Hematopoietic multipotent progenitor cell (in vitro differentiated cells): ENCODE measurements around the gene RALGDS. TPM values are rescaled to one million over a fixed set of nuclear protein-coding genes. Genes with fewer than 3 reads are reported as not detected.
"Not testable (repeated sequence)": the region's sequence is repeated elsewhere in the genome, so short reads cannot be mapped to it uniquely, and the experiment has no call there.

Experiments used
- DNase-seq, 3 donors: peaks; one replicate each; pipeline ENCODE4 v3.0.0-alpha.2; 2011 to 2015; ENCODE audit warnings: low read depth in 2 of 3, low spot score in 2 of 3
- total RNA-seq: library from RNA; depleted of rRNA; stranded (reverse); fragments of >200 nt; gene quantifications from one replicate; pipeline ENCODE4 v1.2.3, GENCODE V29; 2012

The RALGDS gene
- total RNA-seq, result 139 TPM

DNA sequence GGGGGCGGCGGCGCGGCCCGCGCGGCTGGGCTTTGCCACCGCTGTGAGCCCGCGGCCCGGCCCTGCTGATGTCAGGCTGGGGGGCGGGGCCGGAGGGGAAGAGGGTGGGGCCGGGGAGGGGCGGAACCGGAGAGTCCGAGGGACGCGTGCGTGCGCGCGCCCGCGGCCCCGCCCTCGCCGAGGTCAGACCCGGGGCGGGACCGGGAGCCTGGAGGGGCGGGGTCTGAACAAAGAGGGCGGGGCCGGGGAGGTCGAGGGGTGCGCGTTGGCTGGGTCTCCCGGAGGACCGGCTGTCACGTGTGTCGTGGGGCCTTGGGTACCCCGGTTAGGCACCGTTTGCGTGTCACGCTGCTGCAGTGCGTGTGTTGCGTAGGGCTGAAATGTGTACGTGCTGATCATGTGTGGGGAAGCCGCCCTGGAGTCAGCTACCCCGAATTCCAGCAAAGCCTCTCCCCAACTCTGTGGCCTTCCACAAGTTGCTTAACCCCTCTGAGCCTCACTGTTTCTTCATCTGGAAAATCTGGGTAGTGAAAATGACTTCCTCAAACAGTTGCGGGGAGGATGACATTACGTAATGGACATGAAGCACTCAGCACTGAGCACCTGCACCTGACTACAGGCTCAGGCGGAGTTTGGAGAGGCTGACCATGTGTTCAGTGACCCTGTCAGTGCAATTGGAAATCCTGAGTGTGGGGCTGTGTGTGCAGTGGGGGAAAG is at the start of gene RALGDS:
Gene RALGDS, minus strand, starts transcription at position 43 of the 717 bp plus-strand sequence. CDS start 86 bp downstream, outside the sequence.
- DNase-seq, result peak; percentile 83 to 90 (median 89)

- DNase-seq, result no peak
Observed at GRCh38 chr9:133170716-133171115, 49.7 kb upstream of the RALGDS start.

- DNase-seq, result not testable (repeated sequence)
Observed at GRCh38 chr9:133169687-133170086, 48.6 kb upstream of the RALGDS start.

DNA sequence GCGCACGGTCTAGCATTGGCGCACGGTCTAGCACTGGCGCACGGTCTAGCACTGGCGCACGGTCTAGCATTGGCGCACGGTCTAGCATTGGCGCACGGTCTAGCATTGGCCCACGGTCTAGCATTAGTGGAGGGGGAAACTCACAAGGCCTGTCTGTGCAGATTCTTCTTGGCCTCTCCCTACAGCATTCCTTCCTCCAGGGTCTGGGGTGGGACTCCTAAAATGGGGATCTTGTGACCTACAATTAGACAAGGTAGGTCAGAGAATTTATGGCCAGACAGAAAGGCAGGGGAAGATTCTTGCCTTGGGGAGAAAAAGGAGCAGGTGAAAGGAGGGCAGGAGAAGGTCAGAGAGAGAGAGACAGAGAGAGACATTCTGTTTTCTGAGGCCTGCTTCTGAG is 48.1 kb upstream of the RALGDS start:
- DNase-seq, result no peak

- no peak for DNase-seq
Observed at GRCh38 chr9:133168432-133168831, 47.4 kb upstream of the RALGDS start.

DNA sequence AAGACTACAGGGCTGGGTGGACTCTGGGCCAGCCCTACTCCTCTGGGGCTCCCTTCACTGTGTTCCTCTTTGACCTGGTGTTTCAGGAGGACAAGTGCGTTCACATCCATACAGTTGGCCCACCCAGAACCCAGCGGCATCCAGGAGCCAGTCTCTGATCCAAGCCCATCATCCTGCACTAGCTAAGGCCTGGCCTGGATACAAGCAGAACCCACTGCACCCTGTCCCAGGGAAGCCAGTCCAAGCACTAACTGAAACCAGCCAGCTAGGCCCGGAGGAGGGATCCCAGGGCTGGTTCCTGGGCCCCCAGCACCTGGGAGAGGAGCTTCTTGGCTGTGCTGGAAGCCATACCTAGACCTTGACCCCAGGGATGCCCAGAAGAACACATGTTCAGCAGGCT is 46.7 kb upstream of the RALGDS start:
- DNase-seq, result no peak

DNA sequence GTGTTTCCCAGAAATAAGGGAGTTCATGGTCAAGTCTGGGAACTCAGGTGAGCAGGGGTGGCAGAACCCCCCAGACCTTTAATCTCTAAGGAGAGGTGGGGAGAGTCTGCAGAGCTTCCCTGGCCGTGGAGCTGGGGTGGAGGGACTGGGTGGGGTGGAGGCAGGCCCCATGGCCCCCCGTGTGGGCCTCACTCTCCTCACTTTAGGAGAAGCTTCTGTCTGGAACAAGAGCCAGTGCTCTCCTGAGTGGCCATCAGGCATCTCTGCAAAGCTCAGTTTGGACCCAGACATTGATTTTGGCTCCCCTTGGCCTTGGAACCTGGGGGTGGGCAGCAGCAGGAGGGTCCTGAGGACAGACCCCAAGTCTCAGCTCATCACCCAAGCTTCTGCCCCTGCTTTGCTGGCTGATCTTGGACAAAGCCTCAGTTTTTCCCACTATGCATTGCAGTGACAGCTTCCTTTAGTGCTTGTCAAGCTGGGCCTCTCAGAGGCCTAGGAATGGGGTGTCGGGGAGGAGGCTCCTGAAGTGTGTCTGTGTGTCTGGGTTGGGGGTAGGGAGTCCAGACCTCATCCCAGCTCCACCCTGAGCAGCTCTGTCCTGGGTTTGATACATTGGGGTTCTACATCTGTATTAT is 46.2 kb upstream of the RALGDS start:
- DNase-seq, result no peak

DNA sequence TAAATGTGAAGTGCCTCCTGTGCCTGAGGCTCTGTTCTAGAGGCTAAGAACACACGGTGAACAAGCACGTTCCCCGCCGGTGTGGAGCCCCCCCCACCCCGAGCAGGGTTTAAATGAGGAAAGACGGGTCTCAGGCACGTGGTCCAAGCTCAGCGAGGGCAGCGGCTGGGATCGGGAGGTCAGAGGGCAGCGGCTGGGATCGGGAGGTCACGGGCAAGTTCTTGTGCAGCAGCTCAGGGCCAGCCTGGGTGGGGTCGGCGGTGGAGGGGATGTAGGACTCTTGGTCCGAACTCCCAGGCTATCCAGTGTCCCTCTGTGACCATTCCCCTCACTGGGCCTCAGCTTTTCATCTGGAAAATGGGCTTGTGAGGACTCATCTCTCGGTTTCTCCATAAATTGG is 45.4 kb upstream of the RALGDS start:
- no peak for DNase-seq

DNA sequence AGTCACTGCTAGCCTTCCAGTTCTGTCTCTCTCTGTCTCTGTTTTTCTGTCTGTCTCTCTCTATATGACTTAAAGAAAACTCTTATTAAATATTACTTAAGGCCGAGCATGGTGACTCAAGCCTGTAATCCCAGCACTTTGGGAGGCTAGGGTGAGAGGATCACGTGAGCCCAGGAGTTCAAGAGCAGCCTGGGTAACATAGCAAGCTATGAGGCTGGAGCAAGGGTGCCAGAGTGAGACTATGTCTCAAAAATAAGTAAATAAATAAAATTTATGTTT is 44.4 kb upstream of the RALGDS start:
- no peak for DNase-seq

DNA sequence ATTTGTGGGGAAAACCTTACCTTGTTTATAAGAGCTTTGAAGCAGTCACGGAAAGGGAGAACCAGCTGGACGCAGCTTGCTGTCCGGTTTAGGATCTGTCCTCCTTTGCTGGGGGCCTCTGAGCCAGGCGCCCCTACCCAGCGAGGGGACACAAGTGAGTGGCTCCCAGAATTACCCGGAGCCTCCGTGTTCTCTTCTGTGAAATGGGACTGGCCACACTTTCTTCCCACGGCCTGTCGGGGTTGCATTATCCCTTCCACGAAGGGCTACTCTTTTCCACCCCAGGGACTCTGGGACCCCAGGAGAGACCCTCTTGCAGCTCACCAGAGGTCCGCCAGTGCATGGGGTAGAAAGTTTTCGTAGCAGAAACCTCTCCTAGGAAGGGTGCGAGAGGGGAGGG is 43.2 kb upstream of the RALGDS start:
- no peak for DNase-seq

DNA sequence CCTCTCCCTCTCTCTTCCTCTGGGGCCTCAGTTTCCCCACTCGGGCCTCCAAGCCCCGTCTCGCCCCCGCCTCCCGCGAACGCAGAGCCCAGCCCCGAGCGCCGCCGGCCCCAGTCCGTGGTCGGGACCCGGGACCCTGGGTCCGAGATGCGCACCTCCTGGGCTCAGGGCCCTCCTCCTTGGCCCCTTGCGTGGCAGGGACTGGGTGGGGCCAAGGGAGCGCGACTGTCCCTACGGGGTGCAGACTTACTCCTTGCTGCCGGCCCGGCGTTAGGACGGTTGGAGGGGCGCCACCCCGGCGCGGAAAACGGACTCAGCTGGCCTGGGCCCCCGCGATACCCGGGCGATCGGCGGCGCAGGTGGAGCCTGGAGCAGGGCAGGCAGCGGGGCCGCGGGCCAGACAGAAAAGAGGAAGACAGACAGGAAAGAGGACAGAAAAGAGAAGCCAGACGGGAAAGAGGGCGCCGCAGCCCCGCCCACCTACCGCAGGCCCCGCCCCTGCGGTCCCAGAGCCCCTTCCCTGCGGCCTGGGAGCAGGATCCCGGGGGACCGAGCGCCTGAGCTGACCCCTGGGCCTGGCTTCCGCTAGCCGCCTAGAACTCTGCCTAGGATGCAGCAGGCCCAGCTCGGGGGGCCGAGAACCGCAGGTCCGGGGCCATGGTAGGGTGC is 42.6 kb upstream of the RALGDS start, which contains the start of gene GBGT1:
Gene GBGT1, minus strand, starts transcription at position 411 of the 669 bp plus-strand sequence. CDS start 1,502 bp downstream, outside the sequence.
- DNase-seq, result peak in 2 of 3 donors; percentile 65 to 77

DNA sequence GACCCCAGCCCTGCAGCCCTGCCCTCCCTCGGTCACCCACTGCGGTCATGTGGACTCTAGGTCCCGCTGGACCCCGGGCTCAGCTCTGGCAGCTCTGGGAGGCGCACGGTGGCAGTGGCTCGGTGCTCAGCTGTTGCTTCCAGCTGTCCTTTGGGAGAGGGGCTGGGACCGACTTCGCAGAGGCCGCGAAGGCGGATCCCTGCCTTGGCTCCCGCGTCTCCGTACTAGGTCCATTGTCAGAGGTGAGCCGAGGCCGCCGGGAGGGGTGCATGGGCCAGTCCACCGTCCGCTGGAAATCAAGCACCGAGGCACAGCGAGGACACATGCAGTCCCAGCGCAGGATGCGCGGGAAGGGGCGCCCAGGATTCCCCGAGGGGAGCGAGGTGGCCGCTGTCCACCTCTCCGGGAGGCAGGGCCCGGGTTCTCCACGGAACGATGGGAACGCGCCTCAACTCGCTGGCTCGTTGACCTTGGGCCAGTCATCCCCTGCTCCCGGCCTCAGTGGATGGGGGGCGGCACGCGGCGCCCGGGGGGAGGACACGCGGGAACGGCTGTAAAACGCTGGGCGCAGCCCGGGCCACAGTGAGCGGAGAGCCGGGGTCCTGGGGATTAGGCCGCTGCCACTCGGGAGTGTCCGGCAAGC is 41.9 kb upstream of the RALGDS start:
- no peak for DNase-seq

DNA sequence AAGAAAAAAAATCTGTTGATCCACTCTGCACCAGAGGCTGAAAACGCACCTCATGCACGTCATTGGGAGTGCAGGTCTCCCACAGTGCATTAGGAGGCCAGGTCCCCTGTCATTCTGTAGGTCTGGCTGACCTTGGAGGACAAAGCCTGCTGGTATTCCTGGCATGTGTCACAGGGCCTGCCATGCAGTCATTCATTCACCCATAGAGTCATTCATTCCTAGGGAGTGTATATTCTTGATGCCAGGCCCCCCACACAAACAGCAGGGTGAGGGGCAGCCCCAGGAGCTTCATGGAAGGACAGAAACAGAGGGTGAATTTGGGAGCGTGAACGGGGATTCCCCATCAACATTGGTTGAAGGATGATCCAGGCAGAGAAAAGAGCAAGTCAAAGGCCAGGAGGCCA is 40.5 kb upstream of the RALGDS start:
- DNase-seq, result no peak

DNA sequence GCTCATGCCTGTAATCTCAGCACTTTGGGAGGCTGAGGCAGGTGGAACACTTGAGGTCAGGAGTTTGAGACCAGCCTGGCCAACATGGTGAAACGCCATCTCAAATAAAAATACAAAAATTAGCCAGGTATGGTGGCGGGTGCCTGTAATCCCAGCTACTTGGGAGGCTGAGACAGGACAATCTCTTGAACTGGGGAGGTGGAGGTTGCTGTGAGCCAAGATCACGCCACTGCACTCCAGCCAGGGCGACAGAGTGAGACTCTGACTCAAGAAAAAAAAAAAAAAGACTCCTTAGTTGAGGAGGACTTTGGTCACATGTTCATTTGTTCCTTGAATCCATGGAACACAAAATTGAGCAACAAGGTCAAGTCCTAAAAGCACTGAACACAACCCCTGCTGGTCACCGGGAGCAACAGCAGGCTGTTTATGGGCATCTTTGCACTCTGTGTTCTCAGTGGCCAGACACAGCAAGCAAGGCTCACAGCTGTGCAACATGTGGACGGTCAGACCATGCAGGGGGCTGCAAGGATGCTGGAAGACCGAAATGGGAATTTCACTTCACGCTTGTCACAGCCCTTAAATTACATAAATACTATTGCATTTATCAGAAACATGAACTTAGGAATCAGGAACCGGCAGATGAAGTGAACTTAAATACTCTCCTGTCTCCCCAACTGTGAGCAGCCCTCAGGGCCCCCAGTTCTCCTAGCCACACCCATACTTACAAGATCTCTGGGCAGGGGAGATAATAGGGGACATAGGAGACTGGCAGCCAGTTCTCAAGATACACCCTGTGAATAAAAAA is 39.9 kb upstream of the RALGDS start:
- DNase-seq, result peak in 1 of 3 donors; percentile 60

- DNase-seq, result no peak
Observed at GRCh38 chr9:133158695-133159094, 37.7 kb upstream of the RALGDS start.

- no peak for DNase-seq
Observed at GRCh38 chr9:133155156-133155555, 34.1 kb upstream of the RALGDS start.

DNA sequence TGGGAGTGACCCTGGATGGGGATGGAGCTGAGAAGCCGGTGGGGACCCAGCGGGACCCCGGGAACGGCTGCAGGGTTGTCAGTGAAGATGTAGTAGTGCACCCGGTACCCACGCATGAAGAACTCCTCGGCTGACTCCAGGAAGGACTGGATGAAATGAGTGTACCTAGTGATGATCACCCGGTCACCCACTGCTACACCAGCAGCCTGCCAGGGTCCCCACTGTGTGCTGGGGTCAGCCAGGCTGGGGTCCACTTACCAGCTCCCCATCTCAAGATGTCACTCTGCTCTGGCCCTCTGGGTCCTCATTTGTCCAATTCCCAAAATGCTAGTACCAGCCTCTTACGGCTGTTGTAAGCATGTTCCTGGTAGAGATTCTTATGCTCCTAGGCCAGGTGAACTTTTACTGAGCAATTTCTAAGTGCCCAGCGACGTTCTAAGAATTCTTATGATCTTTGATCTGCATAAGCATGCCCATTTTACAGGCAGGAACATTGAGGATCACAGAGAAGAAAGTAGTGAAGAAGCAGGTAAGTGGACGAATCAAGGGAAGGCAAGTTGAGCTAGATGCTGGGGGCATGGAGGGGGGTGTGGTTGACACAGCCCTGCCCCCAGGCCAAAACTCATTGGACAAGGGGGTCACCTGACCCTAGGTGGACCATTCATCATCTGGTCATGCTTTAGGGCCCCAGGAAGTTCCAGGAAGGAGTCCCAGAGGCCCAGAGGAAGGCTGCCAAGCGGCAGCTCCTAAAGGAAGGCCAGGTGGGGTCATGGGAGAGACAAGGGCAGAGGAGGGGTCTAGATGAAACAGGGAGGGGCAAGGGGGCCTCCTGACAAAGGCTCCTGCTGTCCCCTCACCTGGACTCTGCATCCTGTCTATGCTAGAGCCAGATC is 33.3 kb upstream of the RALGDS start:
- no peak for DNase-seq

- DNase-seq, result no peak
Observed at GRCh38 chr9:133153227-133154096, 32.4 kb upstream of the RALGDS start.
